Sigmoid colon (tissue), 4 donors: ENCODE data around the gene ZNF772.
"Not testable (repeated sequence)": the region's sequence is repeated elsewhere in the genome, so short reads cannot be mapped to it uniquely, and the experiment has no call there.

ENCODE experiments used
- CTCF ChIP-seq, 4 experiments: fragments of 450-650 bp in 3 of 4; fragments of 200-600 bp in 1 of 4; IDR thresholded peaks; one replicate each; pipeline ENCODE4 v1.5.1; 2016 to 2019; ENCODE audit warnings: antibody characterized with exemption in 4 of 4, mild to moderate bottlenecking in 3 of 4, moderate library complexity in 2 of 4
- EP300 ChIP-seq, 4 donors: sonication (generic); formaldehyde crosslinking; IDR thresholded peaks; one replicate each; pipeline ENCODE4 v1.6.1; 2017; ENCODE audit warnings: antibody characterized with exemption in 4 of 4
- POLR2AphosphoS5 ChIP-seq, 4 donors: sonication (generic); formaldehyde crosslinking; IDR thresholded peaks; one replicate each; pipeline ENCODE4 v1.6.1; 2017; ENCODE audit warnings: antibody characterized with exemption in 4 of 4

GRCh38 chr19:57499332-57499679 lies 21.9 kb upstream of the ZNF772 start:
- not testable (repeated sequence) for TF ChIP-seq CTCF, POLR2AphosphoS5, EP300 (IDR thresholded peaks at IDR 0.05)
